Measurements from ENCODE around the gene AURKAIP1. TPM values are rescaled to one million over a fixed set of nuclear protein-coding genes. Genes with fewer than 3 reads are reported as not detected.
"Not testable (repeated sequence)": the region's sequence is repeated elsewhere in the genome, so short reads cannot be mapped to it uniquely, and the experiment has no call there.

AURKAIP1 gene
- total and polyA plus RNA-seq, 4 donors = 43.5 to 208 (median 168) TPM

- no peak for TF ChIP-seq CTCF (IDR thresholded peaks at IDR 0.05; ENCODE audit: control extremely low read depth, extremely low read depth)
- H3K9ac ChIP-seq (ENCODE audit: insufficient read depth in 1 of 2, low read length in 2 of 2) = no peak overlapping the region
- 97 to 98% methylated on average over 50 of the region's 50 CpGs for WGBS, 2 donors
- H3K27ac ChIP-seq (ENCODE audit: low read depth in 1 of 2, low read length in 1 of 2) = no peak overlapping the region
- H3K36me3 ChIP-seq (ENCODE audit: control insufficient read depth in 4 of 4, insufficient read depth in 4 of 4, low read length in 4 of 4) = peaks cover 26 to 54% (median 36%) of the 10 kb centered on the region in 4 donors
- DNase-seq (no peak), ATAC-seq (ENCODE audit: insufficient read depth, low FRiP score) (no peak)
- H3K27me3 ChIP-seq (ENCODE audit: control insufficient read depth in 3 of 3, insufficient read depth in 3 of 3, low read length in 2 of 3) = no peaks in the 10 kb centered on the region
- no peak overlapping the region for H3K4me3 ChIP-seq
- H3K9me3 ChIP-seq (ENCODE audit: control insufficient read depth in 4 of 4, insufficient read depth in 3 of 4, low read length in 3 of 4) = peaks cover 0 to 2% (median 0%) of the 10 kb centered on the region in 4 donors
- peaks cover 0 to 7% (median 0%) of the 10 kb centered on the region in 5 donors for H3K4me1 ChIP-seq (ENCODE audit: control insufficient read depth in 5 of 5, insufficient read depth in 5 of 5, low read length in 5 of 5)
Observed at GRCh38 chr1:1387098-1388077, 12.4 kb upstream of the AURKAIP1 start.

GRCh38 chr1:1385931-1386330 is 10.9 kb upstream of the AURKAIP1 start:
- Histone ChIP-seq H3K36me3 (ENCODE audit: control insufficient read depth in 4 of 4, insufficient read depth in 4 of 4, low read length in 4 of 4) (peaks cover 19 to 52% (median 29%) of the 10 kb centered on the region in 4 donors), H3K9ac (ENCODE audit: insufficient read depth in 1 of 2, low read length in 2 of 2) (no peak overlapping the region), H3K27ac (ENCODE audit: low read depth in 1 of 2, low read length in 1 of 2) (no peak overlapping the region), H3K9me3 (ENCODE audit: control insufficient read depth in 4 of 4, insufficient read depth in 3 of 4, low read length in 3 of 4) (peaks cover 0 to 2% (median 0%) of the 10 kb centered on the region in 4 donors), H3K4me3 (no peak overlapping the region), H3K27me3 (ENCODE audit: control insufficient read depth in 3 of 3, insufficient read depth in 3 of 3, low read length in 2 of 3) (no peaks in the 10 kb centered on the region), H3K4me1 (ENCODE audit: control insufficient read depth in 5 of 5, insufficient read depth in 5 of 5, low read length in 5 of 5) (peaks cover 0 to 4% (median 0%) of the 10 kb centered on the region in 5 donors)
- ATAC-seq (ENCODE audit: insufficient read depth, low FRiP score) (no peak), DNase-seq (no peak)
- 91 to 93% methylated on average over 8 of the region's 8 CpGs for WGBS, 2 donors
- TF ChIP-seq CTCF (IDR thresholded peaks at IDR 0.05; ENCODE audit: control extremely low read depth, extremely low read depth) = no peak

- DNase-seq; H3K4me1 ChIP-seq (ENCODE audit: control insufficient read depth in 5 of 5, insufficient read depth in 5 of 5, low read length in 5 of 5); H3K9me3 ChIP-seq (ENCODE audit: control insufficient read depth in 4 of 4, insufficient read depth in 3 of 4, low read length in 3 of 4); H3K27me3 ChIP-seq (ENCODE audit: control insufficient read depth in 3 of 3, insufficient read depth in 3 of 3, low read length in 2 of 3); H3K27ac ChIP-seq (ENCODE audit: low read depth in 1 of 2, low read length in 1 of 2); H3K9ac ChIP-seq (ENCODE audit: insufficient read depth in 1 of 2, low read length in 2 of 2); ATAC-seq (ENCODE audit: insufficient read depth, low FRiP score); H3K4me3 ChIP-seq: not testable (repeated sequence)
- WGBS, 2 donors = 95 to 96% methylated on average over 29 of the region's 29 CpGs
- H3K36me3 ChIP-seq (ENCODE audit: control insufficient read depth in 4 of 4, insufficient read depth in 4 of 4, low read length in 4 of 4) = peaks cover 15 to 50% (median 28%) of the 10 kb centered on the region in 4 donors
Observed at GRCh38 chr1:1385339-1385738, 10.3 kb upstream of the AURKAIP1 start.

GRCh38 chr1:1381294-1381693 is 6.3 kb upstream of the AURKAIP1 start:
- DNase-seq = no peak
- no peaks in the 10 kb centered on the region for H3K9me3 ChIP-seq (ENCODE audit: control insufficient read depth in 4 of 4, insufficient read depth in 3 of 4, low read length in 3 of 4)
- H3K36me3 ChIP-seq (ENCODE audit: control insufficient read depth in 4 of 4, insufficient read depth in 4 of 4, low read length in 4 of 4) = peaks cover under 1 to 20% (median 8%) of the 10 kb centered on the region in 4 donors
- no peak overlapping the region for H3K4me3 ChIP-seq
- H3K27me3 ChIP-seq (ENCODE audit: control insufficient read depth in 3 of 3, insufficient read depth in 3 of 3, low read length in 2 of 3) = no peaks in the 10 kb centered on the region
- no peak overlapping the region for H3K9ac ChIP-seq (ENCODE audit: insufficient read depth in 1 of 2, low read length in 2 of 2)
- no peak for ATAC-seq (ENCODE audit: insufficient read depth, low FRiP score)
- 84% methylated on average over 8 of the region's 8 CpGs for WGBS, 2 donors
- H3K27ac ChIP-seq (ENCODE audit: low read depth in 1 of 2, low read length in 1 of 2) = no peak overlapping the region
- TF ChIP-seq CTCF (IDR thresholded peaks at IDR 0.05; ENCODE audit: control extremely low read depth, extremely low read depth) = no peak
- H3K4me1 ChIP-seq (ENCODE audit: control insufficient read depth in 5 of 5, insufficient read depth in 5 of 5, low read length in 5 of 5) = peaks cover 0 to 1% (median 0%) of the 10 kb centered on the region in 5 donors
